LNCAP (cell line): ENCODE data around the gene C12orf54.

ENCODE experiments used
- TF ChIP-seq, protein P1 (sequence below): fragments of 450-650 bp; IDR thresholded peaks from 2 replicates; pipeline ENCODE4 v1.5.1; 2017; ENCODE audit warnings: mild to moderate bottlenecking

The C12orf54 gene

DNA sequence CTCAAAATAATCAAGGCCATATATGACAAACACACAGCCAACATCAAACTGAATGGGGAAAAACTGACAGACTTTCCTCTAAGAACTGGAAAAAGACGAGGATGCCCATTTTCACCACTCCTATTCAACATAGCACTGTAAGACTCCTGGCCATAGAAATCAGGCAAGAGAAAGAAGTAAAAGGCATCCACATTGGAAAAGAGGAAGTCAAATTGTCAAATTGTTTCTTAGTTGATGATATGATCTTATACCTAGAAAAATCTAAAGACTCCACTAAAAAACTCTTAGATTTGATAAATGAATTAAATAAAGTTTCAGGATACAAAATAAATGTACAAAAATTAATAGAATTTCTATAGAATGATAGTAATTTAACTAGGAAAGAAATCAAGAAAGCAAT, 54.3 kb downstream of the C12orf54 start:
- TF ChIP-seq, protein P1, sequence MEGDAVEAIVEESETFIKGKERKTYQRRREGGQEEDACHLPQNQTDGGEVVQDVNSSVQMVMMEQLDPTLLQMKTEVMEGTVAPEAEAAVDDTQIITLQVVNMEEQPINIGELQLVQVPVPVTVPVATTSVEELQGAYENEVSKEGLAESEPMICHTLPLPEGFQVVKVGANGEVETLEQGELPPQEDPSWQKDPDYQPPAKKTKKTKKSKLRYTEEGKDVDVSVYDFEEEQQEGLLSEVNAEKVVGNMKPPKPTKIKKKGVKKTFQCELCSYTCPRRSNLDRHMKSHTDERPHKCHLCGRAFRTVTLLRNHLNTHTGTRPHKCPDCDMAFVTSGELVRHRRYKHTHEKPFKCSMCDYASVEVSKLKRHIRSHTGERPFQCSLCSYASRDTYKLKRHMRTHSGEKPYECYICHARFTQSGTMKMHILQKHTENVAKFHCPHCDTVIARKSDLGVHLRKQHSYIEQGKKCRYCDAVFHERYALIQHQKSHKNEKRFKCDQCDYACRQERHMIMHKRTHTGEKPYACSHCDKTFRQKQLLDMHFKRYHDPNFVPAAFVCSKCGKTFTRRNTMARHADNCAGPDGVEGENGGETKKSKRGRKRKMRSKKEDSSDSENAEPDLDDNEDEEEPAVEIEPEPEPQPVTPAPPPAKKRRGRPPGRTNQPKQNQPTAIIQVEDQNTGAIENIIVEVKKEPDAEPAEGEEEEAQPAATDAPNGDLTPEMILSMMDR: no peak

DNA sequence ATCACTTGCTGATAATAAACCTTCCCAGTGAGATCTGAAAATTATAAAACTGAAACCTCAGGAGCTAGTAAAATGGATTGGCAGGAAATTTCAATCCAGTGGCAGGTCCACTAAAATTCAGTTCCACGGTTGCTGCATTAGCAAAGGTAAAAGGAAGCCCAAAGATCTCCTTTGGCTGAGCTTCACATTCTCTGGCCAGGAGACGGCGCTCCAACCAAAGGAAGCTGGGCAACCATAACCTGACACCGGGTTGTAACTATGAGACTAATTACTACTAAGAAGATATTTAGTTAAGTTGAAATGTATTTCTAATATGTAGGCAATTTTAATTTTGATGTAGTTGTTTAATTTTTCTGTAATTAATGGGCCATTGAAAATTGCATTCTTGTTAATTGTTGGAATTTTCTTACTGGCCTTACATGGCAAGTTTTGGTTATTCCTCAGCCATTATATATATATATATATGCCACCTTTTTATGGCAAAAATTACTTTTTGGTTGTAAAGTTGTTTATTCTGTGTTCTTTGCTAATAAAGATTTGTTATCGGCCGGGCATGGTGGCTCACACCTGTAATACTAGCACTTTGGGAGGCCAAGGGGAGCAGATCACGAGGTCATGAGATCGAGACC, 60.1 kb downstream of the C12orf54 start:
- TF ChIP-seq, protein P1: peak; percentile 89

DNA sequence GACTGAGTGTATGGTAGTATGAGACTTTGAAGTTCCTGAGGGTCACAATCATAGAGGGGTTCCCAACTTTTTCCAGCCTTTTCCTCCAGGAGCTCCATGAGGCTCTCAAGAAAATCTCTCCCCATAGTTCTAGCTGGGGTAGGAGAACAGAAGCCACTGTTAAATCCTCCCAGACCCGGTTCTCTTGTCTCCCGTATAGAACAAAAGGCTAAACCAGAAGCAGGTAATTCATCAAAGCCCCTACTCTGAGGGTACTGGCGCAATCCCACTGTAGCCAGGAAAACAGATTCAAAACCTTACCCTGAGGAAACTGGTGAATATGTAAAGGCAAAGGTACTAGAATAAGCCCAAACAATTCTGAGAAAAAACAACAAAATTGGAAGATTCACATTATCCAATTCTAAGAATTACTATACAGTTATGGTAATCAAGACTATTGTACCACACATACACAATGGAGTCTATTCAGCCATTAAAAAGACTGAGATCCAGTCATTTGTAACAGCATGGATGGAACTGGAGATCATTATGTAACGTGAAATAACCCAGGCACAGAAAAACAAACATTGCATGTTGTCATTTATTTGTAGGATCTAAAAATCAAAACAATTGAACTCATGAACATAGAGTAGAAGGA, 63.7 kb downstream of the C12orf54 start:
- TF ChIP-seq, protein P1: no peak
